ENCODE data around the gene TKFC. TPM values are rescaled to one million over a fixed set of nuclear protein-coding genes. Genes with fewer than 3 reads are reported as not detected.

The TKFC gene
- total RNA-seq, 1 donor = 30.0 TPM

DNA sequence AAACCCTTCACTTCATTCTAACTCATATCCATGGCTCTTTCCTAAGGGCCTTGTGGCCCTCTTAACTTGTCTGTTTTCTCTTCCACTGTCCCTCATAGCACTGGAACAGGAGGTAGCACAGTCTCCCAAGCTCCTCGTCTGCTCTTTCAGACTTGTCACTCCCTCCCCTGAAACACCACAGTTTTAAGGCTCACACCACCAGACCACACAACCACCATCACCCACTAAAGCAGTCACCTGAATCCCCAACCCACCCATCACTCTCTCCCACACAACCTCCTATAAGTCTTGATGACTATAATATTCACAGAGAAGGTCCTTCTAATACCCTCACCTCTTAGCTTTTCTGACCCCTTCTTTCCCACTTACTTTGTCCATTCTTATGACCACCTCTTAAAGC lies 26.8 kb upstream of the TKFC start:
- Histone ChIP-seq H4K20me1 (ENCODE audit: insufficient read depth, low read length) (peaks cover 58% of the 10 kb centered on the region), H3K36me3 (ENCODE audit: insufficient read depth, low read length) (peaks cover 93% of the 10 kb centered on the region)

GRCh38 chr11:61307354-61307753 lies 25.7 kb upstream of the TKFC start:
- Histone ChIP-seq H3K36me3 (ENCODE audit: insufficient read depth, low read length) (peaks cover 93% of the 10 kb centered on the region), H3K9me3 (ENCODE audit: low read depth, low read length) (no peaks in the 10 kb centered on the region), H2AFZ (ENCODE audit: low read length) (no peak overlapping the region), H4K20me1 (ENCODE audit: insufficient read depth, low read length) (peaks cover 51% of the 10 kb centered on the region), H3K79me2 (ENCODE audit: insufficient read depth, low read length) (peaks cover 3% of the 10 kb centered on the region), H3K4me3 (ENCODE audit: insufficient read depth, low read length) (no peak overlapping the region), H3K27ac (ENCODE audit: low read depth, low read length) (no peak overlapping the region), H3K4me2 (ENCODE audit: insufficient read depth, low read length) (no peak overlapping the region), H3K4me1 (ENCODE audit: insufficient read depth, low read length) (no peaks in the 10 kb centered on the region), H3K27me3 (ENCODE audit: insufficient read depth, low read length) (no peaks in the 10 kb centered on the region)
- DNase-seq (ENCODE audit: insufficient read length, low spot score, missing footprints) = no peak
- TF ChIP-seq, protein P1, sequence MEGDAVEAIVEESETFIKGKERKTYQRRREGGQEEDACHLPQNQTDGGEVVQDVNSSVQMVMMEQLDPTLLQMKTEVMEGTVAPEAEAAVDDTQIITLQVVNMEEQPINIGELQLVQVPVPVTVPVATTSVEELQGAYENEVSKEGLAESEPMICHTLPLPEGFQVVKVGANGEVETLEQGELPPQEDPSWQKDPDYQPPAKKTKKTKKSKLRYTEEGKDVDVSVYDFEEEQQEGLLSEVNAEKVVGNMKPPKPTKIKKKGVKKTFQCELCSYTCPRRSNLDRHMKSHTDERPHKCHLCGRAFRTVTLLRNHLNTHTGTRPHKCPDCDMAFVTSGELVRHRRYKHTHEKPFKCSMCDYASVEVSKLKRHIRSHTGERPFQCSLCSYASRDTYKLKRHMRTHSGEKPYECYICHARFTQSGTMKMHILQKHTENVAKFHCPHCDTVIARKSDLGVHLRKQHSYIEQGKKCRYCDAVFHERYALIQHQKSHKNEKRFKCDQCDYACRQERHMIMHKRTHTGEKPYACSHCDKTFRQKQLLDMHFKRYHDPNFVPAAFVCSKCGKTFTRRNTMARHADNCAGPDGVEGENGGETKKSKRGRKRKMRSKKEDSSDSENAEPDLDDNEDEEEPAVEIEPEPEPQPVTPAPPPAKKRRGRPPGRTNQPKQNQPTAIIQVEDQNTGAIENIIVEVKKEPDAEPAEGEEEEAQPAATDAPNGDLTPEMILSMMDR (IDR thresholded peaks at IDR 0.05; ENCODE audit: extremely low read depth, low read depth, low read length) = no peak

More for the DNA sequence above, 26.8 kb upstream of the TKFC start:
- Histone ChIP-seq H3K79me2 (ENCODE audit: insufficient read depth, low read length) (peaks cover 3% of the 10 kb centered on the region), H3K27me3 (ENCODE audit: insufficient read depth, low read length) (no peaks in the 10 kb centered on the region), H3K4me2 (ENCODE audit: insufficient read depth, low read length) (no peak overlapping the region), H3K4me3 (ENCODE audit: insufficient read depth, low read length) (no peak overlapping the region), H3K27ac (ENCODE audit: low read depth, low read length) (no peak overlapping the region), H3K9me3 (ENCODE audit: low read depth, low read length) (no peaks in the 10 kb centered on the region), H3K4me1 (ENCODE audit: insufficient read depth, low read length) (no peaks in the 10 kb centered on the region), H2AFZ (ENCODE audit: low read length) (no peak overlapping the region)
- TF ChIP-seq, protein P1 (IDR thresholded peaks at IDR 0.05; ENCODE audit: extremely low read depth, low read depth, low read length) = no peak
- DNase-seq (ENCODE audit: insufficient read length, low spot score, missing footprints) = no peak

DNA sequence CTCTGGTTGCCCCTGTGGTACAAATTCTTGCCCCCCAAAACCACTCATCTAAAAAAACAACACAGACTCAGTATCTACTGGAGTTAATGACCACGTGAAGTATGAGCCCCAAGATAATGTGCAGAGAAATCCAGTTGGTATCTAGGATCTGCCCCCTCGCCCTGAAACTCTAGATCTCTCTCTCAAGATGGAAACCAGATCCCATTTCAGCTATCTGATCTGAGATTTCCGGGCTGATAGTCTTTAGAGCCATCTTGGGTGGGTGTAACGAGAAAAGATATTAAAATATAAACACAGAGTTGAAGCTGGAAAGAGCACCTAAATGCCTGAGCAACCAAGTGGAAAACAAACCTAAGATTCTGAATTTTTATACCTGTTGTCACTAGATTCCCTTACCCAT lies 23.9 kb upstream of the TKFC start:
- H3K79me2 ChIP-seq (ENCODE audit: insufficient read depth, low read length) = peaks cover 3% of the 10 kb centered on the region
- no peak for DNase-seq (ENCODE audit: insufficient read length, low spot score, missing footprints)
- no peak overlapping the region for H3K27ac ChIP-seq (ENCODE audit: low read depth, low read length)
- TF ChIP-seq, protein P1 (IDR thresholded peaks at IDR 0.05; ENCODE audit: extremely low read depth, low read depth, low read length) = no peak
- no peaks in the 10 kb centered on the region for H3K9me3 ChIP-seq (ENCODE audit: low read depth, low read length)
- H3K4me2 ChIP-seq (ENCODE audit: insufficient read depth, low read length) = no peak overlapping the region
- H3K4me3 ChIP-seq (ENCODE audit: insufficient read depth, low read length) = no peak overlapping the region
- H4K20me1 ChIP-seq (ENCODE audit: insufficient read depth, low read length) = peaks cover 48% of the 10 kb centered on the region
- no peaks in the 10 kb centered on the region for H3K4me1 ChIP-seq (ENCODE audit: insufficient read depth, low read length)
- H2AFZ ChIP-seq (ENCODE audit: low read length) = no peak overlapping the region
- peaks cover 93% of the 10 kb centered on the region for H3K36me3 ChIP-seq (ENCODE audit: insufficient read depth, low read length)
- H3K27me3 ChIP-seq (ENCODE audit: insufficient read depth, low read length) = no peaks in the 10 kb centered on the region

DNA sequence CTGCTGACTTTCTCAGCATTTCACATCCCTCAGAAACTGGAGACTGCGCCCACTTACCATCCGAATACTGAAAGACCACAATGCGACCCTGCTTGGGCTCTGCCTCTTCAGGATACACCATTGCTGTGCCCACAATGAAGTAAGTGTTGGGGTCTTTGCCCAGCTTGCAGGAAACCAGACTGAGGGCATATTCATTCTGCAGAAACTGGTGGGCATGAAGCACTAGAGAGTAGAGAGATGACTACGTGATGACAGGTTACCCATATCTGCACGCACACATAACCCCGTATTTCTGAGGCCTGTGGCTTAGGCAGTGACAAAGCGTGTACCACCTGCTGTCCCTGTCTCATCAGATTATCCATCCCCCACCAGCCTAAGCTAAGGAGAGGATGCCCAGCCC lies 23.3 kb upstream of the TKFC start:
- no peak for DNase-seq (ENCODE audit: insufficient read length, low spot score, missing footprints)
- no peak overlapping the region for H3K4me2 ChIP-seq (ENCODE audit: insufficient read depth, low read length)
- peaks cover 53% of the 10 kb centered on the region for H4K20me1 ChIP-seq (ENCODE audit: insufficient read depth, low read length)
- H3K27me3 ChIP-seq (ENCODE audit: insufficient read depth, low read length) = no peaks in the 10 kb centered on the region
- TF ChIP-seq, protein P1 (IDR thresholded peaks at IDR 0.05; ENCODE audit: extremely low read depth, low read depth, low read length) = no peak
- no peaks in the 10 kb centered on the region for H3K9me3 ChIP-seq (ENCODE audit: low read depth, low read length)
- H3K4me1 ChIP-seq (ENCODE audit: insufficient read depth, low read length) = no peaks in the 10 kb centered on the region
- H3K79me2 ChIP-seq (ENCODE audit: insufficient read depth, low read length) = peaks cover 3% of the 10 kb centered on the region
- no peak overlapping the region for H2AFZ ChIP-seq (ENCODE audit: low read length)
- no peak overlapping the region for H3K27ac ChIP-seq (ENCODE audit: low read depth, low read length)
- H3K4me3 ChIP-seq (ENCODE audit: insufficient read depth, low read length) = no peak overlapping the region
- peaks cover 95% of the 10 kb centered on the region for H3K36me3 ChIP-seq (ENCODE audit: insufficient read depth, low read length)
